Subcutaneous abdominal adipose tissue (tissue), 5 donors: ENCODE data around the gene NOTCH3.
A peak's percentile ranks its signal among the peaks of the same experiment; 100 is the strongest.

Experiments used
- H3K27ac ChIP-seq: one replicate; pipeline ENCODE4 v1.7.0; 2013; ENCODE audit warnings: low read depth, mild to moderate bottlenecking, inconsistent platforms, low read length, moderate library complexity
- H3K27me3 ChIP-seq, 5 donors: one replicate each; pipeline ENCODE4 v1.7.0; 2013; ENCODE audit warnings: low read length in 5 of 5, inconsistent platforms in 1 of 5; ENCODE audit not compliant: control insufficient read depth in 5 of 5, insufficient read depth in 4 of 5
- H3K36me3 ChIP-seq, 5 donors: one replicate each; pipeline ENCODE4 v1.7.0; 2013; ENCODE audit warnings: low read length in 5 of 5; ENCODE audit not compliant: control insufficient read depth in 5 of 5, insufficient read depth in 5 of 5
- H3K4me1 ChIP-seq, 5 donors: one replicate each; pipeline ENCODE4 v1.7.0; 2013; ENCODE audit warnings: low read length in 5 of 5, mild to moderate bottlenecking in 3 of 5, moderate library complexity in 1 of 5; ENCODE audit not compliant: control insufficient read depth in 5 of 5, insufficient read depth in 5 of 5
- H3K4me3 ChIP-seq, 5 donors: one replicate each; pipeline ENCODE4 v1.7.0; 2013; ENCODE audit warnings: low read length in 5 of 5, low read depth in 1 of 5
- H3K9ac ChIP-seq, 5 donors: one replicate each; pipeline ENCODE4 v1.7.0; 2013; ENCODE audit warnings: low read length in 5 of 5, mild to moderate bottlenecking in 4 of 5, moderate library complexity in 3 of 5
- H3K9me3 ChIP-seq, 5 donors: one replicate each; pipeline ENCODE4 v1.7.0; 2013; ENCODE audit warnings: low read length in 5 of 5; ENCODE audit not compliant: control insufficient read depth in 5 of 5
- donor health status: healthy.
- donor health status: healthy.
- donor health status: healthy.
- donor health status: healthy.
- donor health status: healthy.

The NOTCH3 gene

DNA sequence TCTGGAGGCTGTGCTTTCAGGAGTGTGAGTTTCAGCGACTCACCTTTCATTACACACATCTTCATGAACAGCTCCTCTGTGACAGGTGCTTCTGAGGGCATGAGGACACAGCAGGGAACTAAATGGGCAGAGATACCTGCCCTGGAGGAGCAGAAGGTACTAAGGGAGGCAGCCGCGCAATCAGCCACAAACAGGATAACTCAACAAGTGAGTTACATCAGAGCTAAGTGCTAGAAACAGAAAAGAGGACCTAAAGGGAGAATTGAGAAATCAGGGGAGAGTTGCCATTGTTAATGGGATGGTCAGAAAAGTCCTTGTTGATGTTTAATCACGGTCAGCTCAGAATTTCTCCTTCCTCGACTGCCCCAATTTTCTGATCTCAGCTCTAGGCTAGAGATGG, 51.1 kb downstream of the NOTCH3 start:
- H3K9me3 ChIP-seq, result peaks cover 0 to 4% (median 3%) of the 10 kb centered on the region in 5 donors

DNA sequence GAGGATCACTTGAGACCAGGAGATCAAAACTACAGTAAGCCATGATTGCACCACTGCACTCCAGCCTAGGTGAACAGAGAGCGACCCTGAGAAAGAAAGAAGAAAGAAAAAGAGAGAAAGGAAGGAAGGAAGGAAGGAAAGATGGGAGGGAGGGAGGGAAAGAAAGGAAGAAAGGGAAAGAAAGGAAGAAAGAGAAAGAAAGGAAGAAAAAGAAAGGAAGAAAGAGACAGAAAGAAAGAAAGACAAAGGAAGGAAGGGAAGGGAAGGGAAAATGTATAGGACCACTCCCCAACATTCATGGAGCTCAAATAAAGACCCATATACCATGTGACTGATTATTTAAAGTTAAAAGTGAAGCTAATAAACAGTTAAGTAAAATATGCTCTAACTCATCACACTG, 53.7 kb downstream of the NOTCH3 start:
- no peaks in the 10 kb centered on the region for H3K9me3 ChIP-seq

More for the DNA sequence above, 51.1 kb downstream of the NOTCH3 start:
- Histone ChIP-seq H3K27me3 (peaks cover 0 to 8% (median 0%) of the 10 kb centered on the region in 5 donors), H3K4me3 (no peak overlapping the region), H3K9ac (peak overlapping the region in 1 of 5 donors; percentile 25), H3K27ac (no peak overlapping the region), H3K36me3 (no peaks in the 10 kb centered on the region), H3K4me1 (peaks cover 0 to 6% (median 2%) of the 10 kb centered on the region in 5 donors)

DNA sequence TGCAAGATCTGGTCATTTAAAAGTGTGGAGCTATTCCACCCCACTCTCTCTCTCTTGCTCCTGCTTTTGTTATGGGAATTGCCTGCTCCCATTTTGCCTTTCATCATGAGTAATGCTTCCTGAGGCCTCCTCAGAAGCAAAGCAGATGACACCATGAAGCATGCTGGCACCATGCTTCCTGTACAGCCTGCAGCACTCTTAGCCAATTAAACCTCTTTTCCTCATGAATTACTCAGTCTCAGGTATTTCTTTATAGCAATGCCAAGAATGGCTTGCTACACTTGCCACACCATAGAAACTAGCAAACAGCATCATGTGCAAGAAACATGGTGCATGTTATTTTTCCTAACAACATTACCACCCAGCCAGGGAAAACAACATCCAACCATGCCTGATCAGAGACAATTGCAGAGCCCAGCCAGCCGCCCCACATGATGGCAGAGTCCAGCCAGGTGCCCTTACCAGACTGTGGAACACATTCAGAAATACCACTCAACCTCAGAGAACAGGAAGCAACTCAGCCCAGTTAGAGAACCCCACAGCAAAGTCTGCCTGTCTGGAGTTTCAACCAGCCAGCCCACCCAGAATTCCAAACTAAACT, 56.6 kb downstream of the NOTCH3 start:
- Histone ChIP-seq H3K4me1 (peaks cover 0 to 6% (median 0%) of the 10 kb centered on the region in 5 donors), H3K27me3 (no peaks in the 10 kb centered on the region), H3K36me3 (no peaks in the 10 kb centered on the region), H3K9me3 (peaks cover 0 to 4% (median 0%) of the 10 kb centered on the region in 5 donors), H3K9ac (no peak overlapping the region), H3K27ac (no peak overlapping the region), H3K4me3 (no peak overlapping the region)

More for the DNA sequence above, 53.7 kb downstream of the NOTCH3 start:
- H3K4me3 ChIP-seq, result no peak overlapping the region
- H3K9ac ChIP-seq, result no peak overlapping the region
- peaks cover 0 to 2% (median 0%) of the 10 kb centered on the region in 5 donors for H3K27me3 ChIP-seq
- peaks cover 0 to 6% (median 2%) of the 10 kb centered on the region in 5 donors for H3K4me1 ChIP-seq
- no peaks in the 10 kb centered on the region for H3K36me3 ChIP-seq
- no peak overlapping the region for H3K27ac ChIP-seq

DNA sequence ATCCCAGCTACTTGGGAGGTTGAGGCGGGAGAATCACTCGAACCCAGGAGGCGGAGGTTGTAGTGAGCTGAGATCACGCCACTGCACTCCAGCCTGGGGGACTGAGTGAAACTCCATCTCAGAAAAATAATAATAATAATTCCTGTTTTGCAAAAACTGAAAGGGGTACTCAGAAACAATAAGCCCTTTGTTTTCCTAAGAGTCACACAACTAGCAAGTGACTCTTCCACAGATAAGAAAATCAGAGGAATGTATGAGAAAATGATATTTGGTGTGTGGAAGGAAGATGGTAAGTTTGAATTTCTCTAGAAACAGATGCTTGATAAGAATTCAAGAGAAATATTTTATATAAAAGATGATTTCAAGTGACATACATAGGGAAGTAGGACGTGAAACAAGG, 58.5 kb downstream of the NOTCH3 start:
- Histone ChIP-seq H3K9ac (no peak overlapping the region), H3K9me3 (peaks cover 0 to 8% (median 6%) of the 10 kb centered on the region in 5 donors), H3K36me3 (no peaks in the 10 kb centered on the region), H3K4me1 (no peaks in the 10 kb centered on the region), H3K27ac (no peak overlapping the region), H3K27me3 (no peaks in the 10 kb centered on the region), H3K4me3 (no peak overlapping the region)

DNA sequence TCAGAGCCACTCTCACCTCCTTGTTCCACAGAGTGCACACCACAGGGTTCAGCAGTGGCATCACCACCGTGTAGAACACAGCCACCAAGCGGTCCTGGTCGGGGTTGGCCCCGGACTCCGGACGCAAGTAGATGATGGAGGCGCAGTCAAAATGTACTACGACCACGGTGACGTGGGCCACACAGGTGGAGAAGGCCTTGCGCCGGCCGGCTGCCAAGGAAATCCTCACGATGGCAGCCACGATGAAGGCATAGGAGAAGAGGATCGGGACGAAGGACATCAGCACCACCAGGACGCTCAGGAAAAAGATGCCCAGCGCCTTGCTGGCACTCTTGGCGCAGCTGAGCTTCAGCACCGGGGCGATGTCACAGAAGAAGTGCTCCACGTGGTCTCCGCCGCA, 59.7 kb downstream of the NOTCH3 start:
- Histone ChIP-seq H3K9me3 (peaks cover 0 to 8% (median 6%) of the 10 kb centered on the region in 5 donors), H3K4me1 (no peaks in the 10 kb centered on the region), H3K4me3 (no peak overlapping the region), H3K27ac (no peak overlapping the region), H3K27me3 (no peaks in the 10 kb centered on the region), H3K36me3 (no peaks in the 10 kb centered on the region), H3K9ac (no peak overlapping the region)

DNA sequence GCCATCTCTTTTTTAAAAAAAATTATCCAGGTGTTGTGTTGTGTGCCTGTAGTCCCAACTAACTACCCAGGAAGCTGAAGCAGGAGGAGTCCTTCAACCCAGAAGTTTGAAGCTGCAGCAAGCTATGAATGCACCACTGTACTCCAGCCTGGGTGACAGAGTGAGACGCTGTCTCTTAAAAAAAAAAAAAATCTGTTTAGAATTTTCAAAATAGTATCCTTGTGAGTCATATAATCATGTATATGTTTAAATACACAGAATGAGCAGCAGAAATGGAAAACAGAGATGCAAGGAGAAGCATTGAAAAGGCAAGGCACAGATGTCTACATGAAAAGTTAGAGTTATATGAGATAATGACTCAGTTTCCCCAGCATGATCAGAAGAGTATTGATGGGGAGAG, 62.4 kb downstream of the NOTCH3 start:
- Histone ChIP-seq H3K9ac (no peak overlapping the region), H3K27me3 (no peaks in the 10 kb centered on the region), H3K27ac (no peak overlapping the region), H3K4me3 (no peak overlapping the region), H3K9me3 (peaks cover 0 to 8% (median 6%) of the 10 kb centered on the region in 5 donors), H3K4me1 (no peaks in the 10 kb centered on the region), H3K36me3 (no peaks in the 10 kb centered on the region)

DNA sequence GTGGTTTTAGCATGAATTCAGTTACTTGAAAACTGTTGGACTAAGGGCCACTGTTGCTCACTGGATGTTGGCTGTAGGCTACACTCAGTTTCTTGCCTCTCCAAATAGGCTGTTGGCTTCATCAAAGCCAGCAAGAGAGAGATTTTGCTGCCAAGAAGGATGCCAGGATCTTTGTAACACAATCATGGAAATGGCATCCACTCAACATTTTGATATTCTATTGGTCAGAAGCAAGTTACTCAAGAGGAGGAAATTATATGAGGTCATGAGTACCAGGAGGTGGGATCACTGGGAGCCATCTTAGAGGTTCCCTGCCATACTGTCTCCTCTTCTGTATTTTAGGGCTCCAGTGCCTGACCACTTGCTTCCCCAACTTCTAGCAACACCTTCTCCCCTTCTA, 63.0 kb downstream of the NOTCH3 start:
- Histone ChIP-seq H3K9ac (no peak overlapping the region), H3K4me1 (no peaks in the 10 kb centered on the region), H3K27me3 (no peaks in the 10 kb centered on the region), H3K4me3 (no peak overlapping the region), H3K9me3 (peaks cover 0 to 8% (median 6%) of the 10 kb centered on the region in 5 donors), H3K27ac (no peak overlapping the region), H3K36me3 (no peaks in the 10 kb centered on the region)

DNA sequence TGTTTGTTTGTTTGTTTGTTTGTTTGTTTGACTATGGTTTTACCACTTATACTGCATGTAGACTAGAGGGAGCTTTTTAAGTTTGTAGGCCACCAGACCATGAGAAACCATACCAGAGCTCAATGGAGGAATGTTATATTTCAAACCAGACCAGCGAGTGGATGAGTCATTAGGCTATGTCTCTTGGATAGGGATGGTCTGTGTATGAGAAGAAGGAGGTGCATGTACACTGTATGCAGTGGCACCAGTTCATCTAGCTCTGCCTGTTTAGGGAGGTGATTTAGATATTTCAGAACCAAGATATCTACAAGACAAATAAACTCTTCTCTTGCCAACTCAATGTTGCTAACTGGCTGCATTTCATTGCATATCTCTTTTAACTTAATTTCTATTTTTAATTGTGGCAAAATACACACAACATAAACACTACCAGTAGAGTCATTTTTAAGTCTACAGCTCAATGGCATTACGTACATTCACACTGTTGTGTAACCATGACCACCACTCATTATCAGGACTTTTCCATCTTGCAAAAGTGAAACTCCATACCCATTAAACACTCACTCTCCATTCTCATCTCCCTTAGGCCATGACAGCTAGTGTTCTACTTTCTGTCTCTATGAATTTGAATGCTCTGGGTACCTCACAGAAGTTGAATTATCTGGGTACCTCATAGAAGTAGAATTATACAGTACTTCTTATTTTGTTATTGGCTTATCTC, 64.4 kb downstream of the NOTCH3 start:
- no peak overlapping the region for H3K27ac ChIP-seq
- H3K4me3 ChIP-seq, result no peak overlapping the region
- no peak overlapping the region for H3K9ac ChIP-seq
- no peaks in the 10 kb centered on the region for H3K4me1 ChIP-seq
- H3K9me3 ChIP-seq, result peaks cover 0 to 8% (median 6%) of the 10 kb centered on the region in 5 donors
- no peaks in the 10 kb centered on the region for H3K27me3 ChIP-seq
- H3K36me3 ChIP-seq, result no peaks in the 10 kb centered on the region

DNA sequence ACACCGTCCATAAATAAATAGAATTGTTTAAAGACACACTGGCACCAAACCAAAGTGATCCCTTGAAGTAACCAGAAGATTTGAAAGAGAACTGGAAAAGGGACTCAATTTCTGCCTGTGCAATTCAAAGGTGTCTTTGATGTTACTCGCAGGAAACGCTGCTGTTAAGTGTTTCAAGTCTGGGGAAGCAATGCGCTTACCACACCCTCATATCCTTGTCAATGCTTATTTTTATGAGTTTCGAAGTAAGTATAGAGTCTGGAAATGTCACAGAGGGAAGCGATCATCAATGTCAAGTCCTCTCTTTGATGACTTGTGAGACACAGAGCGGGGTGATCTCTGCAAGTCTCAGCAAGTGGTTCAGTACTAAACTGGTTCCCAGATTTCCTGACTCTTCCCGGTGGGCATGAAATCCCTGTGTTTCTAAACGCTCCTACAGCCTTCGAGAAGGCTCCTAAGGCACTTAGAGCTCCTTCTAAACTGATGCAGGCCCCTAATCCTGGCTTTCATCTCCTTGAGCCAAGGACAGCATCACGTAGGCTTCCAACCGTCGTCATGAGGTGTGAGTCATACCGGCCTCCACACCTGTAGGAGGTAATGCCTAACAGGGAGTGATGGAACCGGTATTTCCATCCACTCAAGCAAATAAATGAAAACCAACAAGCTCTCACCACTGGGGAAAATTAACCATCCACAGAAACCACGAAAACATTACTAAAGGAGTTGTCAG, 70.8 kb downstream of the NOTCH3 start:
- Histone ChIP-seq H3K9ac (no peak overlapping the region), H3K9me3 (no peaks in the 10 kb centered on the region), H3K27ac (no peak overlapping the region), H3K27me3 (no peaks in the 10 kb centered on the region), H3K36me3 (no peaks in the 10 kb centered on the region), H3K4me1 (peaks cover 0 to 12% (median 10%) of the 10 kb centered on the region in 5 donors), H3K4me3 (no peak overlapping the region)
